ENCODE data around the gene STK35.

GRCh38 chr20:2093159-2093781 lies 8.4 kb upstream of the STK35 start:
- TF ChIP-seq CTCF (IDR thresholded peaks at IDR 0.05; ENCODE audit: poor library complexity, severe bottlenecking): peak; percentile 88
- TF ChIP-seq EZH2 (IDR thresholded peaks at IDR 0.05; ENCODE audit: borderline replicate concordance, insufficient read depth, low read length, poor library complexity, severe bottlenecking): no peak
- no peak for TF ChIP-seq TAF1 (IDR thresholded peaks at IDR 0.05; ENCODE audit: low read depth)
- TF ChIP-seq EP300 (conservative IDR thresholded peaks at IDR 0.05; ENCODE audit: poor library complexity, severe bottlenecking): no peak
- TF ChIP-seq POLR2AphosphoS5 (IDR thresholded peaks at IDR 0.05): no peak

Data from neural cell (in vitro differentiated cells).